Endothelial cell of umbilical vein (primary cell): Measurements from ENCODE around the gene RGS17. TPM values are rescaled to one million over a fixed set of nuclear protein-coding genes. Genes with fewer than 3 reads are reported as not detected.

Experiments used
- BruUV-seq: library from RNA; stranded (reverse); fragments of 400-500 nt; replicated peaks from 2 replicates; lab custom pipeline; 2021; lab: Mats Ljungman, UMichigan
- CTCF ChIA-PET: fragments of 300-600, 350-600 bp; sonication (Branson Sonifier 250); formaldehyde crosslinking; loops from one replicate; lab custom pipeline; 2021; ENCODE audit warnings: antibody characterized with exemption, inconsistent platforms; lab: Charles Lee
- POLR2A ChIA-PET: fragments of 300-600, 350-600 bp; sonication (Branson Sonifier 250); formaldehyde crosslinking; loops from one replicate; lab custom pipeline; 2021; ENCODE audit warnings: antibody characterized with exemption, inconsistent platforms; lab: Charles Lee
- DNase-seq: peaks from one replicate; pipeline ENCODE4 v3.0.0-alpha.2; 2011; ENCODE audit warnings: low read depth, low spot score
- FAIRE-seq: peaks from 2 replicates; lab custom pipeline; 2011; peaks lifted over from hg19 to GRCh38; lab: Jason Lieb, UNC
- H2AFZ ChIP-seq: 2 replicates; pipeline ENCODE4 v1.6.0; 2012; ENCODE audit warnings: low read depth, low read length, control low read depth, inconsistent platforms
- H3K27ac ChIP-seq: 2 replicates; pipeline ENCODE4 v1.5.1; 2011; ENCODE audit warnings: low read depth, mild to moderate bottlenecking, control low read depth, low read length, moderate library complexity; ENCODE audit not compliant: insufficient read depth
- H3K27me3 ChIP-seq, 2 experiments: 2 replicates each; pipeline versions ENCODE4 v1.6.0 to v1.6.1; 2011; ENCODE audit warnings: low read length in 2 of 2, mixed read lengths in 1 of 2; ENCODE audit not compliant: control insufficient read depth in 2 of 2, insufficient read depth in 2 of 2
- H3K36me3 ChIP-seq, 2 experiments: 2 replicates in 1 of 2; 3 replicates in 1 of 2; pipeline ENCODE4 v1.5.1; 2011; ENCODE audit warnings: low read length in 2 of 2, mild to moderate bottlenecking in 1 of 2, moderate library complexity in 1 of 2; ENCODE audit not compliant: control insufficient read depth in 2 of 2, insufficient read depth in 2 of 2; ENCODE audit errors: extremely low read depth in 1 of 2
- H3K4me1 ChIP-seq: 3 replicates; pipeline ENCODE4 v1.5.1; 2011; ENCODE audit warnings: mild to moderate bottlenecking, low read length; ENCODE audit not compliant: control insufficient read depth, insufficient read depth; ENCODE audit errors: extremely low read depth
- H3K4me2 ChIP-seq: 2 replicates; pipeline ENCODE4 v1.6.1; 2011; ENCODE audit warnings: low read length, control low read depth, mixed read lengths; ENCODE audit not compliant: insufficient read depth
- H3K4me3 ChIP-seq, 3 experiments: fragments of 200-600 bp in 1 of 3; sonication (generic), shearing (Covaris generic) in 1 of 3; replicated peaks in 1 of 3; 2 replicates each; pipeline ENCODE4 v1.5.1; 2011 to 2016; ENCODE audit warnings: control low read depth in 3 of 3, low read length in 3 of 3, mild to moderate bottlenecking in 2 of 3, inconsistent platforms in 1 of 3, low read depth in 1 of 3, moderate library complexity in 1 of 3; ENCODE audit not compliant: insufficient read depth in 1 of 3
- H3K79me2 ChIP-seq: 2 replicates; pipeline ENCODE4 v1.6.0; 2012; ENCODE audit warnings: low read length, inconsistent platforms; ENCODE audit not compliant: control insufficient read depth, insufficient read depth
- H3K9ac ChIP-seq: replicated peaks from 2 replicates; pipeline ENCODE3; 2011; ENCODE audit warnings: low read length, control low read depth; ENCODE audit not compliant: insufficient read depth; ENCODE audit errors: extremely low read depth
- H3K9me1 ChIP-seq: replicated peaks from 3 replicates; pipeline ENCODE4 v1.6.0; 2011; ENCODE audit warnings: mild to moderate bottlenecking, low read length; ENCODE audit not compliant: control insufficient read depth, insufficient read depth; ENCODE audit errors: extremely low read depth
- H3K9me3 ChIP-seq: replicated peaks from 2 replicates; pipeline ENCODE4 v1.5.1; 2012; ENCODE audit warnings: low read length, inconsistent platforms; ENCODE audit not compliant: control insufficient read depth, insufficient read depth
- H4K20me1 ChIP-seq: replicated peaks from 2 replicates; pipeline ENCODE3; 2011; ENCODE audit warnings: mild to moderate bottlenecking, low read length; ENCODE audit not compliant: control insufficient read depth, insufficient read depth; ENCODE audit errors: extremely low read depth
- FOS ChIP-seq: IDR thresholded peaks from 2 replicates; pipeline ENCODE4 v1.6.1; 2011; ENCODE audit warnings: mild to moderate bottlenecking, low read length, moderate library complexity, borderline replicate concordance; ENCODE audit not compliant: insufficient read depth
- MYC ChIP-seq: IDR thresholded peaks from one replicate; pipeline ENCODE4 v1.6.1; 2011; ENCODE audit warnings: mild to moderate bottlenecking, low read depth, low read length
- POLR2AphosphoS5 ChIP-seq: IDR thresholded peaks from 2 replicates; pipeline ENCODE4 v1.6.1; 2012; ENCODE audit warnings: low read depth, mild to moderate bottlenecking, control low read depth, low read length, moderate library complexity; ENCODE audit not compliant: insufficient read depth
- dilution Hi-C: fragments of 300-500 bp; cut with MboI; formaldehyde crosslinking; loops from one replicate; pipeline ENCODE4 v1.15.0; 2019; ENCODE audit warnings: low sequenced_read_pairs; ENCODE audit not compliant: extremely low pct_ligation_motif_present
- intact Hi-C: fragments of 100-400 bp; cut with micrococcal nuclease; formaldehyde crosslinking; loops from one replicate; pipeline ENCODE4 v1.10.0; 2022
- polyA plus RNA-seq, 4 experiments: library from polyadenylated mRNA; depleted of rRNA in 3 of 4; stranded (reverse) in 3 of 4; unstranded in 1 of 4; fragments of >200 nt; gene quantifications; 2 replicates each; pipeline versions ENCODE4 v1.2.1 to v1.2.3, GENCODE V29; 2011 to 2012; ENCODE audit warnings: missing spikeins in 1 of 4
- total RNA-seq: library from RNA; stranded (reverse); gene quantifications from 2 replicates; pipeline ENCODE4 v1.2.3, GENCODE V29; 2021

Gene RGS17
- total and polyA plus RNA-seq, 2 donors (not counting 3 experiments of a cell fraction or from before 2014, with no cell fraction given) = 0.40 to 1.1 TPM

DNA sequence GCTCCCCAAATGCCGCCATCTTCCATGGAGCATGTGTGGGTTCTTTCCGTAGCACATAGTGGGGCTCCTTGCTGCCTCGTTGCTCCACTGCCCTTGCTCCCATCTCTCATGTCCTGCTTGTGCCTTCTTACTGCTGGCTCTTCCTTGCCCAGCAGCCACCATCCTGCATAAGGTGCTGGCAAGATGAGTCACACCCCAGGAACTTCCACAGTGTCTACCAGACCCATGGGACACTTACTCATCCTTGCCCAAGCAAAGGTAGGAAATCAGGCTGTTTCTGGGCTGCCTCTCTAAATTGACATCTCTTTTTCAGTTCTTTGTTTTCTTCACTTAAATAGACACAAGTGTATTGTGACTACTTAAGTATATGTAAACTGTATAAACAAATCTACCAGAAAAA is 39.4 kb upstream of the RGS17 start:
- no peak overlapping the region for H3K9ac ChIP-seq
- intact Hi-C loops = no loop called here
- H3K4me2 ChIP-seq = no peak overlapping the region
- dilution Hi-C loops = no loop called here
- no peak for TF ChIP-seq POLR2AphosphoS5
- TF ChIP-seq FOS = peak; percentile 52
- H3K27ac ChIP-seq = no peak overlapping the region
- H3K4me3 ChIP-seq = no peak overlapping the region
- no peaks in the 10 kb centered on the region for H4K20me1 ChIP-seq
- peaks cover 19% of the 10 kb centered on the region for H3K4me1 ChIP-seq
- no peaks in the 10 kb centered on the region for H3K9me3 ChIP-seq
- H2AFZ ChIP-seq = no peak overlapping the region
- no peaks in the 10 kb centered on the region for H3K9me1 ChIP-seq
- H3K36me3 ChIP-seq = no peaks in the 10 kb centered on the region
- DNase-seq (no peak), FAIRE-seq (no peak)
- no TSS peak for BruUV-seq
- POLR2A ChIA-PET = no interaction called here
- H3K27me3 ChIP-seq = no peaks in the 10 kb centered on the region
- H3K79me2 ChIP-seq = no peaks in the 10 kb centered on the region
- CTCF ChIA-PET = no interaction called here

DNA sequence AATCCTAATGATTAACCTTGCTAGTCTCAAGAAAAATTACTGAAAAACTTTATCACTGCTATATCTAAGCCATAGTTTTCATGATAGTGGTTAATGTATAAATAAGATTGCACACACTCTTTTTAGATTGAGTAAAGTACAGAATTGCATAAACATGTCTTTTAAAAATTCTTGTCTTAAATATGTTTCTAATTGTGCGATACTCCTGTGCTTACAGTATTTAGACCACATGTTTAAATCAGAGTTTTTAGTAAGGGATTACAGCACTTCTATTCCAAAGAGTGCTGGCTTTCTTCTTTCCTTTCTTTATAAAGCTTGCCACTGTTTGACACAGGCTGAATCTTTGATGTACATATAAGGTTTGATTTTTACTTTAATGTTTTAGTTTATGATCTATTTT is 36.8 kb upstream of the RGS17 start:
- Histone ChIP-seq H3K27me3 (no peaks in the 10 kb centered on the region), H2AFZ (no peak overlapping the region), H3K4me3 (no peak overlapping the region), H3K9me3 (no peaks in the 10 kb centered on the region), H3K4me1 (peaks cover 19% of the 10 kb centered on the region), H3K79me2 (no peaks in the 10 kb centered on the region), H3K27ac (peak overlapping the region; percentile 75), H3K9ac (peak overlapping the region; percentile 7), H3K4me2 (peak overlapping the region; percentile 80), H4K20me1 (no peaks in the 10 kb centered on the region), H3K36me3 (no peaks in the 10 kb centered on the region), H3K9me1 (no peaks in the 10 kb centered on the region)
- FAIRE-seq (no peak), DNase-seq (no peak)
- no TSS peak for BruUV-seq
- dilution Hi-C loops (no loop called here), intact Hi-C loops (loop anchor here (1.0 kb wide), 3 partner anchors 37 to 136 kb away; partner anchors contain the start of gene RGS17)
- TF ChIP-seq MYC = no peak
- CTCF ChIA-PET = no interaction called here
- POLR2A ChIA-PET = no interaction called here
